GM21447 (cell line): ENCODE measurements around the gene LRRC27.
"Not testable (repeated sequence)": the region's sequence is repeated elsewhere in the genome, so short reads cannot be mapped to it uniquely, and the experiment has no call there.

ENCODE experiments used
- ATAC-seq: cut with Tn5 transposase; IDR thresholded peaks from one replicate; pipeline ENCODE4 v1.9.1; 2021; ENCODE audit not compliant: unreplicated experiment

The LRRC27 gene

DNA sequence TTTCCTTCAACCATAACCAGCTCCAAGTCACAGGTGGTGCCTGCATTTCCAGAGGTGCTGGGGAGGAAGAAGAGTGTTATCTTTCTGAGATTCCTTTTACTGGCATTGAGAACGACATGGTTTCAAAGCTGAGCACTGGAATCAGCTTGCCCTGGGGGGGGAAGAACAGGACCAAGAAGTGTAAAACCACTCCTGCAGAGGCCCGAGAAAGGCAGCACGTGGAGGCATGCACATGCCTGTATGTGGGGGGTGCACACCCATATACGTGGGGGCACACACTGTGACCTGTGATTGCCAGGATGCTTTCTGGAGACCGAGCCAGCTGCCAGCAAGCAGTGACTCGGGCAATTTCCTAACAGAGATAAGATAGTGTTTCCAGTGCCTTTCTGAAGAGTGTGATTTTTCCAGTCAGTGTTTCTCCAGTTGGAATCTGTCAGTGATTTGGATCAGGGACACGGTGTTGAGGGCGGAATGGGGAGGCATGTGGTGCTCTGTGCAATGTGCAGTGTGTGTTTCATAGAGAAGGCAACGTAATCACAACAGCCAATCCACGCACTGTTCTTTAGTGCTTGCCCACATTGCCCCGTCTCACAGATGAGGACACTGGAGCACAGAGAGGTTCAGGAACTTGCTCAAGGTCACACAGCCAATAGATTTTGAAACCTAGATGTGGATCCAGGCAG, 4.2 kb downstream of the LRRC27 start:
- ATAC-seq: no peak

DNA sequence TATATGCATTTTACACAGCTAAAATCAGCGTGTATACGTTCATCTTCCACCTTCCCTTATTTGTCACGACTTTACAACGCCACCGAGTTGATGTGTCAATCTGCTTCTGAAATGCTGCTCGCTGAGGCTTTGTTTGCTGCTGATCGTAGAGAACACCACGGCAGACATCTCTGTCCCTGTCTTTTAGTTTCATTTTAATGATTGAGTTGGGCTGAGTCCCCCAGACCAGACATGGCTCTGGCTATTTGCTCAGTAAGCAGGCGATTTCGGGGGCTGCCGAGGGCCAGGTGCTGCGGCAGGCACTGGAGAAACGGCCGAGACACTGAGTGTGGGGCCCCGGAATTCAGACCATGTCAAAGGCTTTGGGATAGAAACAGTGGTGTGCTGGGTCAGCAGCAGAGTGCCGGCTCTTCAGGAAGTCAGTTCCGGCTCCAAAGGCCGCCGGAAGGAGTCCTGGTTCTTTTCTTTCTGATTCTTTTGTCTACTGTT, 5.0 kb downstream of the LRRC27 start:
- no peak for ATAC-seq

DNA sequence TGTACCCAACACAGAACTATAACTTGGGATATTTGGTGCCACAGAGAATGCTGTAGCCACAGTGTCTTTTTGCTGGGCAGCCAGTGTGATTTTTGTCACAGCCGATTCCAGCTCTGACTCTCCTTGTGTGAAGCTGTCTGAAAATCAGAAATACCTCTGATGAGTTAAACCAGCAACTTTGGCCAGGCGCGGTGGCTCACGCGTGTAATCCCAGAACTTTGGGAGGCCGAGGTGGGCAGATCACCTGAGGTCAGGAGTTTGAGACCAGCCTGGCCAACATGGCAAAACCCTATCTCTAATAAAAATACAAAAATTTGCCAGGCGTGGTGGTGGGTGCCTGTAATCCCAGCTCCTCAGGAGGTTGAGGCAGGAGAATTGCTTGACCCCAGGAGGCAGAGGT, 5.9 kb downstream of the LRRC27 start:
- not testable (repeated sequence) for ATAC-seq

- ATAC-seq: no peak
Observed at GRCh38 chr10:132338876-132339275, 6.9 kb downstream of the LRRC27 start.

GRCh38 chr10:132339276-132339675, 7.3 kb downstream of the LRRC27 start:
- no peak for ATAC-seq

DNA sequence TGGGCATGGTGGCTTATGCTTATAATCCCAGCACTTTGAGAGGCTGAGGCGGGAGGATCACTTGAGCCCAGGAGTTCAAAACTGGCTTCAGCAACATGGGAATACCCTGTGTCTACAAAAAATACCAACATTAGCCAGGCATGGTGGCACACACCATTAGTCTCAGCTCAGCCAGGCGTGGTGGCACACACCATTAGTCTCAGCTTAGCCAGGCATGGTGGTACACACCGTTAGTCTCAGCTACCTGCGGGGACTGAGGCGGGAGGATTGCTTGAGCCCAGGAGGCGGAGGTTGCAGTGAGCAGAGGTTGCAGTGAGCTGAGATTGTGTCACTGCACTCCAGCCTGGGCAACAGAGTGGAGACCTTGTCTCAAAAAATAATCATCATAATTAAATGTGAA, 9.0 kb downstream of the LRRC27 start:
- no peak for ATAC-seq

DNA sequence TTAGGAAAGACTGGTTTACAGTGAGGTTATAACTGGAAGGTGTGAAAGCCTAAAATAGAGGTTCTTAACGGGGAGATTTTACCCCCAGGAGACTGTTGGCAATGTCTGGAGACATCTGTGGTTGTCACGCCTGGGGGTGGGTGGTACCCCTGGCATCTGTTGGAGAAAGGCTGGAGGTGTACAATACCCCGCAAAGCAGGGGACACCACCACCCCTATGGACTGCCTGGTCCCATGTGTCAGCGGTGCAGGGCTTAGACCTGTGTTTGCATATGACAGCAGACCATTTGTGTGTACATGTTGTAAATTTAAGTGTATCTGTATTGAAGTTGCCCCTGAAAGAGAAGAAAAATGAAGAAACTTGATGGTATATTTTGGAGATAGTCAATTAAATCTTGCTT, 9.8 kb downstream of the LRRC27 start:
- no peak for ATAC-seq

- ATAC-seq: no peak
Observed at GRCh38 chr10:132342553-132342952, 10.6 kb downstream of the LRRC27 start.

DNA sequence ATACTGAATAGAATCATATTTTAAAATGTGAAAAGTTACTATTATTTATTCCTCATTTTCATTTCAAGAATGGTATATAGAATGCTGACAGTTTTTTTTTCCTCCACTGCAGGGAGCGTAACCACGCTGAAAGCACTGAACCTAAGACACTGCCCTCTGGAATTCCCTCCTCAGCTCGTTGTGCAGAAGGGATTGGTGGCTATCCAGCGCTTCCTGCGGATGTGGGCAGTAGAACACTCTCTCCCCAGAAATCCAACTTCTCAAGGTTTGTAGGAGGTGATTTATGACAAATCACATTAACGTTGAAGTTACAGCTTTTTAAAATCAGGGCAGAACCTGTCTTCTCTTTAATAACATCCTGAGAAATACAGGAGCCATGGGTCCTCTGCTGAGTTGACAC, 12.4 kb downstream of the LRRC27 start:
- ATAC-seq: no peak

GRCh38 chr10:132345345-132345744, 13.4 kb downstream of the LRRC27 start:
- no peak for ATAC-seq

GRCh38 chr10:132346806-132347205, 14.8 kb downstream of the LRRC27 start:
- ATAC-seq: no peak

GRCh38 chr10:132347211-132347930, 15.4 kb downstream of the LRRC27 start:
- ATAC-seq: no peak

DNA sequence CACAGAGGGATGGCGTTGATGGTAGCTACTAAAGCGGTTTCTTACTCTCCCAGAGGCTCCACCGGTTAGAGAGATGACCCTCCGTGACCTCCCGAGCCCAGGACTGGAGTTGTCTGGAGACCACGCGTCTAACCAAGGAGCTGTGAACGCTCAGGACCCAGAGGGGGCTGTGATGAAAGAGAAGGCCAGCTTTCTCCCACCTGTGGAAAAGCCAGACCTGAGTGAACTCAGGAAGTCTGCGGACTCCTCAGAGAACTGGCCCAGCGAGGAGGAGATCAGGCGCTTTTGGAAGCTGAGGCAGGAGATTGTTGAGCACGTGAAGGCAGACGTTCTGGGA, 15.9 kb downstream of the LRRC27 start:
- no peak for ATAC-seq

- no peak for ATAC-seq
Observed at GRCh38 chr10:132349766-132350165, 17.8 kb downstream of the LRRC27 start.

DNA sequence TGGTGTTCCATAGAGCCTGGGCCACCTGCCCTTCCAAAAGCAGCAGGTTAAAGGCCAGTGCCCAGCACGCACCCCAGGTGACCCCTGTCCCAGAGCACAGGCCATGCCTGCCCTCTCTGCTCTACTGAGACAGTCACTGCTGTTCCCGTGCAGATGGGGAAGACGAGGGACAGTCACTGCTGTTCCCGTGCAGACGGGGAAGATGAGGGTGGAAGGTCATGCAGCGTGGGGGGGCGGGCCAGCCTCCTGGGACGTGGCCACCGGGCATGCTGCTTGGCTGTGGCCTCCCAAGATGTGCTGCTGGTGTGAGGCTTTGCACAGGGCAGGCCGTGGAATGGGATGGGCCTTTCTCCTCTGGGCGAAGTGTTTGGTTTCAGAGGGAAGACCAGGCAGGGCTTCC, 18.4 kb downstream of the LRRC27 start:
- ATAC-seq: no peak

DNA sequence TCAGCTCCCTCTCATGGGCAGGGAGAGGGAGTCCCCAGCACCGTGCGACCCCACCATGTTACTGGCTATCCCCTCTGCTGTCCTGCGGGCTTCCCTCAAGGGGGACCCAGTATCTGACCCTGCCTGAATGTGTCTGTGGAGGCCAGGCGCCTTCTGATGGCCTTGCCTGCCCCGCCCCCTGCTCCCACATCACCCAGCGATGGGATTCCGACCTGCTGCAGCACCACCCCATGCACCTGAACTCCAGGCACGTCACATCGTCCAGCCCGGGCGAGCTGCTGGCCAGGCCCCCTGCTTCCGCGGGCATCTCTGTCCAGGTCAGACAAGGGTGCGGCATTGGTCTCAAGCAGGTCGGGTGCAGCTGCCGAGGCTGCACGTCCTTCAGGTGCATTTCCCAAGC, 19.0 kb downstream of the LRRC27 start:
- no peak for ATAC-seq

GRCh38 chr10:132351611-132352010, 19.6 kb downstream of the LRRC27 start:
- ATAC-seq: no peak

DNA sequence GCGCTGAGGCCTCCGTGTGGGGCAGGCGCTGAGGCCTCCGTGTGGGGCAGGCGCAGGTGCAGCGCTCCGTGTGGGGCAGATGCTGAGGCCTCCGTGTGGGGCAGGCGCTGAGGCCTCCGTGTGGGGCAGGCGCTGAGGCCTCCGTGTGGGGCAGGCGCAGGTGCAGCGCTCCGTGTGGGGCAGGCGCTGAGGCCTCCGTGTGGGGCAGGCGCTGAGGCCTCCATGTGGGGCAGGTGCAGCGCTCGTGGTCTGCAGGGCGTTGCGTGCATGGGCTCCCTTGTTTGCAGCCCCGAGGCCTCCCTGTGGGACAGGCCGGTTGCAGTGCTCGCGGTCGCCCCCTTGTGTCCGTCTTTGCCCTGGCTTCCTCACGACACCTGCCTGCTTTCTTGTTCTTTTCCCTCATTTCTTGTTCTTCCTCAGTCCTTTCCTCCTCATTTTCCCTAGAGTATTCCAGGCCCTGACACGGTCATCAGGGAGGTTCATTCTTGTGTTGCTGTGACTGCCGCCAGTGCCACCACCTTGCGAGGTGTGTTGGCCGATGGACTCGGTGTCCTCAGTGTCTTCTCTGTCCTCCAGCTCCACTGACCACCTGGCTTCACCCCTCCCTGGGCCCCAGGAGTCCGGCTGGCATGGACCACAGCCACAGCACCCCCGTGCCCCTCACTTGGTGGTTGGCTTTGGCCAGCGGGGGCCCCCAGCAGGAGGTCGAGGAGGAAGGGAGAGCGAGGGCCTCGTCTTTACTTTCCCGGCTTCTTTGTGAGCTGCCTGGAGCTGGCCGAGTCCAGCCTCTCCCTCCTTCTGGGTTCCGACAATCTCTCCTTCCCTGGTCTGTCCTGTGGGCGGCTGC, 20.7 kb downstream of the LRRC27 start:
- not testable (repeated sequence) for ATAC-seq

- ATAC-seq: no peak
Observed at GRCh38 chr10:132353456-132354355, 21.7 kb downstream of the LRRC27 start.

DNA sequence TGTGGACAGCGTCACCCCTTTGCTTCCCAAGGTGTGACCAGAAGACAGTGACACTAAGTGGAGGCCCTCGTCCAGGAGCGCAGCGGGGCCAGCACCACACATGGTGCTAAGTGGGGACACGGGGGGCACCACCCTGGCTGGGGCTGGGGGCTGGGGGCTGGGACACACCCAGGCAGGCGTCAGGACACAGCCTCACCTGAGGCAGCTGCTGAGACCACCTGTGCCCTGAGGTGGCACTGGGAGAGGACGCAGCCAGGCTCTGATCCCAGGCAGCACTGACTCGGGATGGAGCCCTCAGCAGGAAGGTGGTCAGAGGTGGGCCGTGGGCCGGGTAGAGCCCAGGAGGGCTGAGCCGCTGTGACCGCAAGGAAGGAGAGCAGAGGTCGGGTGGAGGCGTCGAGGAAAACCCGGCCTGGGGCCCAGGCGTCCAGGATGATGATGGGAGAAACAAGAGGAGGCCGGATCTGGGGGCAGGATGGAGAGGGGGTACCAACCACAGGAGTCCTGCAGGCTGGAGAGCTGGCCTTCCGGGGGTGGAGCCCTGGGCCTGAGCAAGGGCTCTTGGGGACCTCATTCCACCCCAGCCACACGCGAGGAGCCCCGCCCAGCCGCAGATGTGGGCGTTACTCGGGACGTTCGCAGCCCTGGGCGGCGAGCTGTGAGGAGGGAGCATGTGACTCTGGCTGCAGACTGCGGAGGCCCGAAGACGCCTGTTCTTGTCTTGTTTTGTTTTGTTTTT, 22.5 kb downstream of the LRRC27 start:
- ATAC-seq: no peak
